ENCODE measurements around the gene PSIP1.

DNA sequence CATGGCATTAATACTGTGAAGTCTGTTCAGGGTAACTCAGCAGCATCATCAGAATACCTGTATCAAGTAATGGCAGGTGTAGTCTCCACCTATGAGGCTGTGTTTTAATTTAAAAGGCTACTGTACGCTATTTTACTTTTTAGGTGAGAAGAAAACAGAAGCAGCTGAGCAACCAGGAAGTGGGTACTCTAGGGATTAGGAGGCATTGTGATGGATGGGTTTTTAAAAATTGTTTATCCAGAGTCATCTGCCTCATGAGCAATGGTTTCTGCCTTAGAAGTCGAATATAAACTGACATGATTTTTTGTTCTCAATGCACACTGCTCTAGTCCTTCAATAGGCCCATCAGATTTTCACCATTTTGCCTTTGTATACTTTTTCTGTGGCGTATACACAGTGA lies 42.6 kb downstream of the PSIP1 start:
- TF ChIP-seq POLR2A (IDR thresholded peaks at IDR 0.05): no peak
- TF ChIP-seq, protein P1, sequence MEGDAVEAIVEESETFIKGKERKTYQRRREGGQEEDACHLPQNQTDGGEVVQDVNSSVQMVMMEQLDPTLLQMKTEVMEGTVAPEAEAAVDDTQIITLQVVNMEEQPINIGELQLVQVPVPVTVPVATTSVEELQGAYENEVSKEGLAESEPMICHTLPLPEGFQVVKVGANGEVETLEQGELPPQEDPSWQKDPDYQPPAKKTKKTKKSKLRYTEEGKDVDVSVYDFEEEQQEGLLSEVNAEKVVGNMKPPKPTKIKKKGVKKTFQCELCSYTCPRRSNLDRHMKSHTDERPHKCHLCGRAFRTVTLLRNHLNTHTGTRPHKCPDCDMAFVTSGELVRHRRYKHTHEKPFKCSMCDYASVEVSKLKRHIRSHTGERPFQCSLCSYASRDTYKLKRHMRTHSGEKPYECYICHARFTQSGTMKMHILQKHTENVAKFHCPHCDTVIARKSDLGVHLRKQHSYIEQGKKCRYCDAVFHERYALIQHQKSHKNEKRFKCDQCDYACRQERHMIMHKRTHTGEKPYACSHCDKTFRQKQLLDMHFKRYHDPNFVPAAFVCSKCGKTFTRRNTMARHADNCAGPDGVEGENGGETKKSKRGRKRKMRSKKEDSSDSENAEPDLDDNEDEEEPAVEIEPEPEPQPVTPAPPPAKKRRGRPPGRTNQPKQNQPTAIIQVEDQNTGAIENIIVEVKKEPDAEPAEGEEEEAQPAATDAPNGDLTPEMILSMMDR (IDR thresholded peaks at IDR 0.05): no peak
